ENCODE results near the gene KLHL35. TPM values are rescaled to one million over a fixed set of nuclear protein-coding genes. Genes with fewer than 3 reads are reported as not detected.

Gene KLHL35
- total and polyA plus RNA-seq, 2 donors from 2014 or later, result 0.26 to 1.8 TPM

DNA sequence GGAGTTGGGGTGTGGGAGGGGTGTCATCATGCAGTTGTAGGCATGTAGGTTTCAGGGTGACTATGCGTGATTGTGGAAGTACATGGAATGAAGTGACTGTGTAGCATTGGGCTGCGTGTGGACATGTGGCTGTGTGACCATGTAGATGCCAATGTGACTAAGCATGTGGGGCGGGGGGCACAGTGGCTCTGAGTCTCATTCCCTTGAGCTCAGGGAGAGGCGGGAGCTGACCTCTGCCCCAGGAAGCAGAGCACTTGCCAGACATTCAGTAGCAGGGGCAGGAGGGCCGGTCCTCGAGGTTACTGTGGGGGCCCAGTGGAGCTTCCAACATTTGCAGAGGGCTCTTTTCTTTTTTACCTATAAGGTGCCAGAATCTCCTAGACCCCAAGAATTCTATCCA is 440 bp upstream of the KLHL35 start:
- TF ChIP-seq, protein P1, sequence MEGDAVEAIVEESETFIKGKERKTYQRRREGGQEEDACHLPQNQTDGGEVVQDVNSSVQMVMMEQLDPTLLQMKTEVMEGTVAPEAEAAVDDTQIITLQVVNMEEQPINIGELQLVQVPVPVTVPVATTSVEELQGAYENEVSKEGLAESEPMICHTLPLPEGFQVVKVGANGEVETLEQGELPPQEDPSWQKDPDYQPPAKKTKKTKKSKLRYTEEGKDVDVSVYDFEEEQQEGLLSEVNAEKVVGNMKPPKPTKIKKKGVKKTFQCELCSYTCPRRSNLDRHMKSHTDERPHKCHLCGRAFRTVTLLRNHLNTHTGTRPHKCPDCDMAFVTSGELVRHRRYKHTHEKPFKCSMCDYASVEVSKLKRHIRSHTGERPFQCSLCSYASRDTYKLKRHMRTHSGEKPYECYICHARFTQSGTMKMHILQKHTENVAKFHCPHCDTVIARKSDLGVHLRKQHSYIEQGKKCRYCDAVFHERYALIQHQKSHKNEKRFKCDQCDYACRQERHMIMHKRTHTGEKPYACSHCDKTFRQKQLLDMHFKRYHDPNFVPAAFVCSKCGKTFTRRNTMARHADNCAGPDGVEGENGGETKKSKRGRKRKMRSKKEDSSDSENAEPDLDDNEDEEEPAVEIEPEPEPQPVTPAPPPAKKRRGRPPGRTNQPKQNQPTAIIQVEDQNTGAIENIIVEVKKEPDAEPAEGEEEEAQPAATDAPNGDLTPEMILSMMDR (IDR thresholded peaks at IDR 0.05; ENCODE audit: borderline replicate concordance, extremely low read depth, insufficient read depth), result no peak
- no peaks in the 10 kb centered on the region for H3K9me3 ChIP-seq (ENCODE audit: control insufficient read depth in 2 of 3, insufficient read depth in 1 of 3, low read length in 3 of 3)

DNA sequence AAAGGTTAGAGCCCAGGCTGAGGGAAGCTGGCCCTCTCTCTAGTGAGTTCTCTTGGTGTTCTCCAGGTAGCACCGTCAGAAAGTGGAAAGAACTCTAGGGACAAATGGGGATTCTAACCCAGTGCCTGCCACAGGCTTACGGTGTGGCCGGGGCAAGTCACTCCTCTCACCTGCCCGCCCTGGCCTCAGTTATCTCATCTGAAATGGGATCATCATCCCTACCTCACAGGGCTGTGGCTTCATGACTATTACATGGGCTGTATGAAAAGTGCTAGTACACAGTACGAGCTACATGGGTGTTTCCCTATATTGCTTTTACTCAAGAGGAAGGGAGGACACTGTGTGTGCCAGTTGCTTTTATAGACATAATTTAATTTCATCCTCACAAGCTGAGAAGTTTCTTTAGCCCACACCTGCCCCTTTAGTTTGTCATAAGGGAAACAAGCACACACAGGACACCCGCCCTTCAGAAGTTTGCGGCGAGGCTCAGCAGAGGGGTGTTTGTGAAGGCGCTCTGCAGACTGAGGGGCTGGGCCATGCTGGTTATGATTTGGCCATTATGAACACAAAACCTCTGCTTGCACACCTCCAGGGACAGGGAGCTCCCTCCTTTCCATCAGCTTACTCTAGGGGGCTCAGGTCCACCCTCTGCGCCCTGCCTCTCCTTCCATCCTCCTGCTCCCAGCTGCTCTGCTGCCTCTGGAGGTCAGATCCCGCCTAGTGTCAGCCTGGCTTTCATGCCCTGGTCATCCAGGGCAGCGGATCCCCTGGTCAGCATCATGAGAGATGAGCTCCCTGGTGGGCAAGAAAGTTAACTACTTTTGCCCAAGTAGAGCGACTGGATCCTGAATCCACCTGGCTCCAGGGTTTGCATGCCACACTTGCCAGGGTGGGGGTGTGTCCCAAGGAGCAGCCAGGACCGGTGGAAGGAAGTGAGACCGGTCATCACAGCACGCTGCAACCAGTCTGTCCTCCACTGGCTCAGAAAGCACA is 1.2 kb downstream of the KLHL35 start:
- FAIRE-seq, result no peak
- peaks cover 29% of the 10 kb centered on the region for H3K27me3 ChIP-seq (ENCODE audit: control insufficient read depth, insufficient read depth, low read length)

More for the DNA sequence above, 440 bp upstream of the KLHL35 start:
- DNase-seq, result no peak
- no peak overlapping the region for H3K4me3 ChIP-seq (ENCODE audit: low read length in 3 of 3)
- no peak for FAIRE-seq
- intact Hi-C loops (cut with DNase I), result no loop called here
- H3K27ac ChIP-seq (ENCODE audit: low read depth in 2 of 2, low read length in 2 of 2), result no peak overlapping the region
- H3K4me1 ChIP-seq (ENCODE audit: control insufficient read depth in 2 of 3, insufficient read depth in 2 of 3, low read depth in 1 of 3, low read length in 3 of 3), result peaks cover 0 to 10% (median 0%) of the 10 kb centered on the region in 3 donors
- H3K36me3 ChIP-seq (ENCODE audit: control insufficient read depth in 2 of 3, insufficient read depth in 3 of 3, low read length in 3 of 3), result no peaks in the 10 kb centered on the region
- peaks cover 29% of the 10 kb centered on the region for H3K27me3 ChIP-seq (ENCODE audit: control insufficient read depth, insufficient read depth, low read length)
- H3K9ac ChIP-seq (ENCODE audit: low read length in 3 of 3), result no peak overlapping the region

GRCh38 chr11:75430714-75431532 is 2.1 kb downstream of the KLHL35 start:
- Histone ChIP-seq H3K4me3 (ENCODE audit: low read length in 3 of 3) (peak overlapping the region in 1 of 3 donors; percentile 25), H3K9ac (ENCODE audit: low read length in 3 of 3) (no peak overlapping the region), H3K27ac (ENCODE audit: low read depth in 2 of 2, low read length in 2 of 2) (no peak overlapping the region), H3K27me3 (ENCODE audit: control insufficient read depth, insufficient read depth, low read length) (peaks cover 29% of the 10 kb centered on the region), H3K4me1 (ENCODE audit: control insufficient read depth in 2 of 3, insufficient read depth in 2 of 3, low read depth in 1 of 3, low read length in 3 of 3) (peaks cover 0 to 10% (median 0%) of the 10 kb centered on the region in 3 donors), H3K36me3 (ENCODE audit: control insufficient read depth in 2 of 3, insufficient read depth in 3 of 3, low read length in 3 of 3) (no peaks in the 10 kb centered on the region), H3K9me3 (ENCODE audit: control insufficient read depth in 2 of 3, insufficient read depth in 1 of 3, low read length in 3 of 3) (no peaks in the 10 kb centered on the region)
- FAIRE-seq (no peak), DNase-seq (peak in 1 of 5 donors; percentile 43)
- TF ChIP-seq, protein P1 (IDR thresholded peaks at IDR 0.05; ENCODE audit: borderline replicate concordance, extremely low read depth, insufficient read depth), result no peak
- intact Hi-C loops (cut with DNase I), result no loop called here

More for the DNA sequence above, 1.2 kb downstream of the KLHL35 start:
- Histone ChIP-seq H3K9ac (ENCODE audit: low read length in 3 of 3) (no peak overlapping the region), H3K4me1 (ENCODE audit: control insufficient read depth in 2 of 3, insufficient read depth in 2 of 3, low read depth in 1 of 3, low read length in 3 of 3) (peaks cover 0 to 10% (median 0%) of the 10 kb centered on the region in 3 donors), H3K4me3 (ENCODE audit: low read length in 3 of 3) (no peak overlapping the region), H3K27ac (ENCODE audit: low read depth in 2 of 2, low read length in 2 of 2) (no peak overlapping the region), H3K36me3 (ENCODE audit: control insufficient read depth in 2 of 3, insufficient read depth in 3 of 3, low read length in 3 of 3) (no peaks in the 10 kb centered on the region), H3K9me3 (ENCODE audit: control insufficient read depth in 2 of 3, insufficient read depth in 1 of 3, low read length in 3 of 3) (no peaks in the 10 kb centered on the region)
- DNase-seq, result no peak
- TF ChIP-seq, protein P1 (IDR thresholded peaks at IDR 0.05; ENCODE audit: borderline replicate concordance, extremely low read depth, insufficient read depth), result no peak
- intact Hi-C loops (cut with DNase I), result no loop called here
